ENCODE results near the gene EXOC3L1. TPM values are rescaled to one million over a fixed set of nuclear protein-coding genes. Genes with fewer than 3 reads are reported as not detected.

EXOC3L1 gene
- total and polyA plus RNA-seq, 2 of the 13 experiments (the other 11 are each of a cell fraction or from before 2014, with no cell fraction given) = 0.12 TPM; not detected in 1

DNA sequence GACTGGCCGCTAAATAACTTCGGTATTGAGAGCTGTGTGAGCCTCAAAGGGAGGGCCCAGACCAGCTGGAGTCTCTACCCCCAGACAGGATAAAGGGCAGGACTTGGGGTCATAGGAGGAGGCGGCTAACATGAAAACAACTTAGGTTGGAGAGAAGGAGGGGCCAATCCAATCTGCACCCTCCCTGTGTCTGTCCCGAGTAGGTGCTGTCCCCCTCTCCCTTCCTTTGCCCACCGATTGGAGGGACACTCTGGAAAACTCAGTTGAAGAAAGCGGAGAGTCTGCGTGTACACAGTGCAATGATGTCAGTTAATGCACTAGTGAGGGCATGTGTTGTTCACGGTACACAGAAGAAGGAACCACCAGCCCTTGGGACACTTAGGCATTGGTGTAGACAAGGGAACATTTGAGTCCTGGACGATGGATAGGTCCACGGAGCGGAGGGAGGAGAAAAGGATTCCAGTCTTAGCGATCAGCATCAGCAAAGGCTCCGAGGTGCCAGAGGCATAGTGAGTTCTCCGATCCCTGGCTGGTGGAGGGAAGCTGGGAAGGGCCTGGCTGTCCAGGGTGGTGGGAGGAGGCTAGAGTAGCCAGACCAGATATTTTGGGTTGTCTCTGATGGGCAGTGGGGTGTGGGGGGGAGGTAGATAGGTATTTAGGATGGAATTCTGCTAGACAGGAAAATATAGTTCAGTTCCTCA, 18.8 kb downstream of the EXOC3L1 start (continued):
- TF ChIP-seq ZNF160 (CRISPR knock-in tag; IDR thresholded peaks at IDR 0.05) = 0 out of 2 replicates have a peak, but pooled peaks have one; percentile 18
- TF ChIP-seq ZFY (CRISPR knock-in tag; IDR thresholded peaks at IDR 0.05) = no peak
- peak; percentile 88; the same call in 1 of the 2 replicates for TF ChIP-seq ZNF383 (CRISPR knock-in tag; IDR thresholded peaks at IDR 0.05; ENCODE audit: borderline replicate concordance)
- peak; percentile 62; the same call in 1 of the 2 replicates for TF ChIP-seq ZNF678 (CRISPR knock-in tag; IDR thresholded peaks at IDR 0.05)
- TF ChIP-seq ZNF773 (CRISPR knock-in tag; IDR thresholded peaks at IDR 0.05; ENCODE audit: borderline replicate concordance) = 0 out of 2 replicates have a peak, but pooled peaks have one; percentile 62
- TF ChIP-seq ZNF616 (CRISPR knock-in tag; IDR thresholded peaks at IDR 0.05; ENCODE audit: low read depth) = peak; percentile 74; the same call in 1 of the 2 replicates
- no peak for TF ChIP-seq ZSCAN12 (CRISPR knock-in tag; IDR thresholded peaks at IDR 0.05)
- TF ChIP-seq, protein P1, sequence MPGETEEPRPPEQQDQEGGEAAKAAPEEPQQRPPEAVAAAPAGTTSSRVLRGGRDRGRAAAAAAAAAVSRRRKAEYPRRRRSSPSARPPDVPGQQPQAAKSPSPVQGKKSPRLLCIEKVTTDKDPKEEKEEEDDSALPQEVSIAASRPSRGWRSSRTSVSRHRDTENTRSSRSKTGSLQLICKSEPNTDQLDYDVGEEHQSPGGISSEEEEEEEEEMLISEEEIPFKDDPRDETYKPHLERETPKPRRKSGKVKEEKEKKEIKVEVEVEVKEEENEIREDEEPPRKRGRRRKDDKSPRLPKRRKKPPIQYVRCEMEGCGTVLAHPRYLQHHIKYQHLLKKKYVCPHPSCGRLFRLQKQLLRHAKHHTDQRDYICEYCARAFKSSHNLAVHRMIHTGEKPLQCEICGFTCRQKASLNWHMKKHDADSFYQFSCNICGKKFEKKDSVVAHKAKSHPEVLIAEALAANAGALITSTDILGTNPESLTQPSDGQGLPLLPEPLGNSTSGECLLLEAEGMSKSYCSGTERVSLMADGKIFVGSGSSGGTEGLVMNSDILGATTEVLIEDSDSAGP (CRISPR knock-in tag; IDR thresholded peaks at IDR 0.05; ENCODE audit: borderline replicate concordance) = peak; percentile 46; the same call in 1 of the 2 replicates
- TF ChIP-seq EP300 (IDR thresholded peaks at IDR 0.05; ENCODE audit: low read depth in 2 of 2, low read length in 2 of 2) = no peak
- TF ChIP-seq EP300 (CRISPR knock-in tag; IDR thresholded peaks at IDR 0.05; ENCODE audit: borderline replicate concordance) = peak; percentile 4; the same call in 1 of the 2 replicates
- TF ChIP-seq MIER3 (CRISPR knock-in tag; IDR thresholded peaks at IDR 0.05; ENCODE audit: borderline replicate concordance) = peak; percentile 30; the same call in 1 of the 2 replicates
- TF ChIP-seq ZBTB38 (CRISPR knock-in tag; IDR thresholded peaks at IDR 0.05) = 0 out of 2 replicates have a peak, but pooled peaks have one; percentile 18
- peak; percentile 70 for TF ChIP-seq SAP130 (CRISPR knock-in tag; IDR thresholded peaks at IDR 0.05; ENCODE audit: low read depth)
- TF ChIP-seq POLR2A (IDR thresholded peaks at IDR 0.05; ENCODE audit: insufficient read depth in 1 of 2, low read depth in 2 of 2, low read length in 2 of 2) = peak in 1 of 2 experiments; percentile 23; a peak in 1 of 4 replicates
- TF ChIP-seq ZNF788 (CRISPR knock-in tag; IDR thresholded peaks at IDR 0.05; ENCODE audit: borderline replicate concordance) = peak; percentile 32; the same call in 1 of the 2 replicates
- TF ChIP-seq NR1H2 (CRISPR knock-in tag; IDR thresholded peaks at IDR 0.05; ENCODE audit: borderline replicate concordance, low read depth) = peak; percentile 68; the same call in 1 of the 2 replicates
- 0 out of 2 replicates have a peak, but pooled peaks have one; percentile 1 for TF ChIP-seq ZNF619 (CRISPR knock-in tag; IDR thresholded peaks at IDR 0.05)
- TF ChIP-seq WIZ (CRISPR knock-in tag; IDR thresholded peaks at IDR 0.05) = no peak; the same call in 1 of the 2 replicates
- TF ChIP-seq ZMYM4 (CRISPR knock-in tag; IDR thresholded peaks at IDR 0.05) = 0 out of 2 replicates have a peak, but pooled peaks have one; percentile 21
- TF ChIP-seq, protein P2, sequence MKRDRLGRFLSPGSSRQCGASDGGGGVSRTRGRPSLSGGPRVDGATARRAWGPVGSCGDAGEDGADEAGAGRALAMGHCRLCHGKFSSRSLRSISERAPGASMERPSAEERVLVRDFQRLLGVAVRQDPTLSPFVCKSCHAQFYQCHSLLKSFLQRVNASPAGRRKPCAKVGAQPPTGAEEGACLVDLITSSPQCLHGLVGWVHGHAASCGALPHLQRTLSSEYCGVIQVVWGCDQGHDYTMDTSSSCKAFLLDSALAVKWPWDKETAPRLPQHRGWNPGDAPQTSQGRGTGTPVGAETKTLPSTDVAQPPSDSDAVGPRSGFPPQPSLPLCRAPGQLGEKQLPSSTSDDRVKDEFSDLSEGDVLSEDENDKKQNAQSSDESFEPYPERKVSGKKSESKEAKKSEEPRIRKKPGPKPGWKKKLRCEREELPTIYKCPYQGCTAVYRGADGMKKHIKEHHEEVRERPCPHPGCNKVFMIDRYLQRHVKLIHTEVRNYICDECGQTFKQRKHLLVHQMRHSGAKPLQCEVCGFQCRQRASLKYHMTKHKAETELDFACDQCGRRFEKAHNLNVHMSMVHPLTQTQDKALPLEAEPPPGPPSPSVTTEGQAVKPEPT (CRISPR knock-in tag; IDR thresholded peaks at IDR 0.05; ENCODE audit: low read depth) = peak; percentile 61; the same call in 1 of the 2 replicates
- 0 out of 2 replicates have a peak, but pooled peaks have one; percentile 57 for TF ChIP-seq ZNF577 (CRISPR knock-in tag; IDR thresholded peaks at IDR 0.05; ENCODE audit: borderline replicate concordance, low read depth)
- TF ChIP-seq, protein P3, sequence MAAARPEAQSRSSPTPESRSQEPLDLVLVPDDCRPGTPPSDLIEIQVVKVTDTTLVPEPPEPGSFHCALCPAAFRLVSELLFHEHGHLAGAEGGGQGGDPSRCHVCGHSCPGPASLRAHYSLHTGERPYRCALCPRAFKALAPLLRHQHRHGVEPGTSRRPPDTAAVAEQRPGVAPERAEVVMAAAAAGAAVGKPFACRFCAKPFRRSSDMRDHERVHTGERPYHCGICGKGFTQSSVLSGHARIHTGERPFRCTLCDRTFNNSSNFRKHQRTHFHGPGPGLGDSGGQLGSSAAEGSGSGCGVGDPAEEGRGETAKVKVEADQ (CRISPR knock-in tag; IDR thresholded peaks at IDR 0.05; ENCODE audit: borderline replicate concordance) = 0 out of 2 replicates have a peak, but pooled peaks have one; percentile 10
- TF ChIP-seq BHLHE40 (IDR thresholded peaks at IDR 0.05; ENCODE audit: low read length) = no peak
- TF ChIP-seq, protein P4, sequence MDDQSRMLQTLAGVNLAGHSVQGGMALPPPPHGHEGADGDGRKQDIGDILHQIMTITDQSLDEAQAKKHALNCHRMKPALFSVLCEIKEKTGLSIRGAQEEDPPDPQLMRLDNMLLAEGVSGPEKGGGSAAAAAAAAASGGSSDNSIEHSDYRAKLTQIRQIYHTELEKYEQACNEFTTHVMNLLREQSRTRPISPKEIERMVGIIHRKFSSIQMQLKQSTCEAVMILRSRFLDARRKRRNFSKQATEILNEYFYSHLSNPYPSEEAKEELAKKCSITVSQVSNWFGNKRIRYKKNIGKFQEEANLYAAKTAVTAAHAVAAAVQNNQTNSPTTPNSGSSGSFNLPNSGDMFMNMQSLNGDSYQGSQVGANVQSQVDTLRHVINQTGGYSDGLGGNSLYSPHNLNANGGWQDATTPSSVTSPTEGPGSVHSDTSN (CRISPR knock-in tag; IDR thresholded peaks at IDR 0.05; ENCODE audit: borderline replicate concordance) = no peak

All from HepG2 (cell line).